ENCODE data around the gene GRPEL2.
"Not testable (repeated sequence)": the region's sequence is repeated elsewhere in the genome, so short reads cannot be mapped to it uniquely, and the experiment has no call there.

The GRPEL2 gene

DNA sequence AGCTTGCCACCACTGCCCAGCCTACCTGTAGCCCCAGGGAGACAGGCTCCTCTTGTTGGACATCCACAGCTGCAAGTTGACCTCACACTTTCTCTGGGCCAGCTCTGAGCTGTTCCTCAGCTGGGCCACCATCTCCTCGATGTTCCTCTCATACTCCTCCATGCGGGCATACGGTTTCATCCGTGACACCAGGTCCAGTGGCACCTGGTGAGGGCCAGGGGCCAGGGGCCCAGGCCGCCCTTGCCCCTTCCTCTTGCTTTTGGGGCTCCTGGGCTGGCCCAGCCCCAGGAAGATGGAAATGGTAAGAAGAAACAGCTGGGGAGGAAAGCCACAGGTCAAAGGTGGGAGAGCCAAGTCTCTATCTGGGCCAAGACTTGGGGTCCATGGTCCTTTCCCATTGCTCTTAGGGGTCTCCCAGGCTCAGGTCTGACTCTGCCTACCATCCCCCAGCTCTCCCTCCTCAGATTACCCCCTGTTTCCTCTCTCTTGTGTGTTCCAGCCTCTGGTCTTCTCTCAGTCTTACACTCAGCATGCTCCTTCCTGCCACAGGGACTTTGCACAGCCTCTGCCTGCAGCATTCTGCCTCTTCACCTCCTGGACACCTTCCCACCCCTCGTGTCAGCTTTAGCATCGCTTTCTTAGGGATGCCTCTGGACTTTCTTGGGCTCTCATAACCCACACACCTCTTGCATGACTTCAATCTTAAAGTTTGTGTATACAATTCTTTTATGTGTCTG, 31.6 kb downstream of the GRPEL2 start:
- DNase-seq, result no peak

DNA sequence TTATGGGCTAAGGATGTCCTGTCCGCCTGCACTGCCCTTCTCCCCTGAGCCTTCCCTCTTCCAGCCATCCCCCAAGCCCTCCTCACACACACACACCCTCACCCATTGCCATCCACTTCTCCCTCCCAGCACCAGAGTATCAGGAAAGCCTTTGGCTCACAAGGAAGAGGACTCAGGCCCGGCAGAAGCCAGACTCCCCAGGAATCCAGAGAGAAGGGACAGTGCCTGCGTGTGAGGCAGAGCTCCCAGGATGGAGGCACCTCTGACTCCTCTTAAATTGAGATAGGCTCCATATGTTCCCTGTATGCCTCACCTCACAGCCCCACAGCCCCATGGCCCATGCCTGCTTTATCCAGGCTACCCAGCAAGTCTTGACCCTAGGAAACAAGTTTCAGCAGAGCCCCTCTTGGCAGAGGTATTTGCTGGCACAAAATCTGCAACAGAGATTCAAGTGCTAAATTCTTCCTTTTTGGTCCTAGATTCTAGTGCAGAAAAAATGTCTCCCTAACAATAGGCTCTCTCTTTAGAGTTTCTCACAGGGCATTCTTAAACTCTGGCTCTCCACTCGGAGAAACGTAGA, 33.0 kb downstream of the GRPEL2 start:
- DNase-seq, result no peak

DNA sequence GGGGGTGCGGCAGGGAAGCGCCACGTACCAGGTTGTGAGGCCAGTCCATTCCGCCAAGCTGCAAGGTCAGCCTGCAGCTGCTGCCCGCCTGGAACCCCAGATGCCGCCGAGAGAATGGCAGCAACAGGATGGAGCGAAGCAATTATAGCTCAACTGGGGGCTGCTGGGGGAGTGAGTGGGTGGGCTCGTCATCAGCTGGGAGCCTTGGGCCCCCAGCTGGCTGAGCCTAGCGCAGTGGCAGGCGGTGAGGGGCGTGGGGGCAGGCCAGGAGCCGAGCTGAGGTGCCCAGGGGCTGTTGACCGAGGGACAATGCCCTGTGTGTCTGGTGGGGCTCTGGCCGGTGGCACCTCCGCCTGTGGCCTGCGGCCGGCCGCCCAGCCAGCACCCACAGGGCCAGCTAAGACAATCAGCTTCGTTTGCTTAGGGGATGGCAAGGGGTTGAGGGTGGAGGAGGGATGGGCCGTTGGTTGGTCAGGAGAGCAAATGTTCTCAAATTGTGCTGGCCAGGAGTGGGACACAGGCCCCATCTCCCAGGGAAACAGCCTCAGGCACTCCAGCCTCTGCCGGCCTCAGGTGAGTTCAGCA, 34.0 kb downstream of the GRPEL2 start, which contains the start of gene IL17B:
TSS of gene IL17B (minus strand) at position 116 of the 585 bp plus-strand sequence. CDS start at position 49, 67 bp downstream.
- no peak for DNase-seq

DNA sequence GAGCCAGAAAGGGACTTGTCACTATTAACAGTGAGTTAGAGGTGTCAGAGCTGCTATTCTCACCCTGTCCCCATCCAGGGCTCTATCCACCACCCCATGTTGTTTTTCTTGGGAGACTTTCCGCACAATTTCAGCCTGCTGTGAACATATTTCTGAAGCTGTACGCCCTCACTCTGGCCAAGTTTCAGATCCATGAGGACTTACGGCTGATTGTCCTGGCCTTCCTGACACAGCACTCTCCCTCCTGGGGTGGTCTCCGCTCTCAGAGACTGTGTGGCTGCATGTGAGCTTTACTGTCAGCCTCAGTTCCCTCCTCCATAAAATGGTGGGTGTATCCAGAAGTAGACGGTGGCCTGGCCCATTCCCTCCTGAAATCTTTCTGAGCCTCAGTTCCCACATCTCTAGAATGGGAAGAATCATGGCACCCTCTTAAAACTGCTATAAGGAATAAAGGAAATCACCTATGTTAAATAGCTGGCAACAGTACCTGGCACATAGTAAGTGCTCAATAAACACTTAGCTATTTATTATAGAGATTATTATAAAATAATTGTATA, 34.6 kb downstream of the GRPEL2 start:
- no peak for DNase-seq

DNA sequence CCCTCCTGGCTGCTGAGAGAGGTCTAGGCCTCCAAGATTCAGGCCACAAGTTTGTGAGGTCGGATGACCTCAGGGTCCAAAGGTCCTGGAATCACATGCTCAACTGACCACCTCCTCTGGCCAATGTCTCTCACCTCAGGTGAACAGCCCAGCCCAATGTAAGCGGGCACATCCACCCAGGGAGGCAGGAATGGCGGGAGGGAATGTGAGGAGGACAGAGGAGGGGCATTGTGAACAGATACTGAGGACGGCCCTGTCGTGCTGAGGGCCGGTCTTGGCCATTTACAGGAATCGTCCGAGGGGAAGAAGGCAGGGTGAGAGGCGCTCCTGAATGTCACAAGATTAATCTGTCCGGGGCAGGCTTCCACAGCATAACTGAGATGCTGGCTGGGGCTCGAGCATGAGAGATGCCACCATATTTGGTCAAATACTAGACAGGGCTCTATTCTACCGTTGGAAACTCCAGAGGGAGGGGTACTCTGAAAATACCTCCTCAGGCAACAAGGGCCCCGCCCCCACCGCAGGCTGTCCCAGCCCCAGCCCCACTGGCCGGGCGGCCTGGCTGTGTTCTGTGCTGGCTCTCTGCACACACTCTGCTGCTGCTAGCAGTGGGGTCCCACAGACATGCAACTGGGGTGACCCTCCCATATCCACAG, 35.3 kb downstream of the GRPEL2 start:
- DNase-seq, result no peak

DNA sequence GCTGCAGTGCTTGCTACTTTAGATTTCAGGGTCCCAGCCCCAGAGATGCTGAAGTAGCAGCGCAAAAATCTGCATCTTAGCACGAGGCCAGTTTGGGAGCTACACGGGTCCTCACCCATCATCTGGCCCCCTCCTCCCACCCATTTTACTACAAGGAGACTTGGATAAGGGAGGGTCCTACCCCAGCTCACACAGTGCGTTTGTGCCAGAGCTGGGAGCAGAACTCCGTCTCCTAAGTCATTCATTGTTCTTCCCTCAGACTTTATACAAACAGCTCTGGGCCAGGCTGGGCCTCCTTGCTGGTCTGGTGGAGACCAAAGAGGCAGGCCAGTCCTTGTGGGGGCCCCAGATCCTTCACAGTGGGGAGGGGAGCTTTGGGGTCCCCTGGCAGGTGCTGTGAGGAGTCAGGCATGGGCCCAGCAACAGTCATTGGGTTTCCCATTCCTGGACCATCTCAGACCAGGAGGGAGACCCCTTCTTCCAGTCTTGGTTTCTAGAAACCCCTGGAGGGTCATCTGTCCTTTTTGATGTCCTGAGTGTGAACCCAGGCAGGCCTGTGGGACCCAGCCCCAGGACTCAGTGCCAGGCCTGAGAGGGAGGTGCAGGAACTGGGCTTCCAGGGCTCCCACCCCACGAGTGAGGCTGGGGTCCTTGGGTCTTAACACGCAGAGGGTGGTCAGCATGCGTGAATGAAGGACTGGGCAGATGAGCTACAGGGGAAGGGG, 36.1 kb downstream of the GRPEL2 start:
- DNase-seq, result no peak

DNA sequence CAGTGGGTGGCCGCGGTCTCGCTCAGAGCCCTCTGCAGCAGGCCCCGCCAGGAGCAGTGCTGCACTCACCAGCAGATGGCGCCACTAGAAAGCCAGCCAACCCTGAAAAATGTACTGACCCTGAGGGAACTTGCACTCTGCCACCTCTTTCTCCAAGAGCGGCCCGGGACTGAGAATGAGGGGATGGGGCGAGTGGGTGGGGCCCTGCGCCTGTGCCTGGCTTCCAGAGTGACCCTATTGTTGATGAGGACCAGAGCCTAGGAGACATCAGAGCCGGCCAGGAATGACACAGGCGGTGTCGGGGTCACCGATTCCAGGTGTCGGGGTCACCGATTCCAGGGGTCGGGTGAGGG, 36.7 kb downstream of the GRPEL2 start:
- peak in 7 of 14 donors; percentile 5 to 52 (median 22) for DNase-seq

DNA sequence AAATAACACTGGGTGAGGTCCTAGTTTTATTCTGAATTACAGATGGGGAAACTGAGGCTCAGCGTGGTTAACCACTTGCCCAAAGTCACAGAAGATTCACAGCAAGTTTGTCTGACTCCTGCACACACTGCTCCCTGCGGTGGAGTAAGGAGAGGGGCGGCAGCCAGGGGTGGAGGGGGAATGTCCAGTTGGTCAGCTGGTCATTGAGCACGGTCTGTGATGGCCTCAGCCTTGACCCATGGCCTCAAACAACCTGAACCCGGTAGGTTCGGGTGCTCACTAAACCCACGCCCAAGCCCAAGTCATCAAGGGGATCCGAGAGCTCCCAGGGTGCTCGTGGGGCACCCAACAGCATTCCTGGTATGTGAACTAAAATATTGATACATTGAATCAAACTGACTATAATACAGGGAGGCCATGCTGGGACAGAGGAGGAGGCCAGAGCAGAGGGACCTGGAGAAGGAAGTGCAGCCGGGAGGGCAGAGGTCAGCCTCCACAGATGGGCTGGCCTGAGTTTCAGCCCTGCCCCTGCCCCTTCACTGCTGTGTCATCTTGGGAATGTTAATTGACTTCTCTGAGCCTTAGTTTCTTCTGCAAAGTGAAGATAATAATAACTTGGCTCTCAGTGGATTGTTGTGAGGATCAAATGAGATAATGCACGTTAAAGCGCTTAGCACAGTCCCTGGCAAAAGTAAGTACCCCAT, 37.4 kb downstream of the GRPEL2 start:
- DNase-seq, result no peak

DNA sequence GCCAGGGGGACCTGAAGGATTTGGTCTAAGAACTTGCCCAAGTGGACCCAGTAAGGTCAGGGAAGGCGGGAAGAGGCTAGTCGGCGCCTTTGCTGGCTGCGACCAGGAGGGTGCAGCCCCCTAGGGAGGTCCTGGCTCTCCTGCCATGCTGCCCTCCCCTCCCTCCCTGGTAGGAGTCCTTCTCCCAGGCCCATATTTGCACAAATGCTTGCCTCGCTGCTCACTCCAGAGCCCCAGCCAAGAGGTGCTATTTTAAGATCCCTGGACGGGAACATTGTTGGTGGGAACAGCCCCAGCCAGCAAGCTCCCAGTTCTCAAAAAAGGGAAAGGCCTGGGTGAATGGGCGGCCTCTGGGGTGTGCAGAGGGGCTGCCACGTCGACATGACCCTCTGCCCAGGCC, 38.1 kb downstream of the GRPEL2 start:
- DNase-seq, result no peak

DNA sequence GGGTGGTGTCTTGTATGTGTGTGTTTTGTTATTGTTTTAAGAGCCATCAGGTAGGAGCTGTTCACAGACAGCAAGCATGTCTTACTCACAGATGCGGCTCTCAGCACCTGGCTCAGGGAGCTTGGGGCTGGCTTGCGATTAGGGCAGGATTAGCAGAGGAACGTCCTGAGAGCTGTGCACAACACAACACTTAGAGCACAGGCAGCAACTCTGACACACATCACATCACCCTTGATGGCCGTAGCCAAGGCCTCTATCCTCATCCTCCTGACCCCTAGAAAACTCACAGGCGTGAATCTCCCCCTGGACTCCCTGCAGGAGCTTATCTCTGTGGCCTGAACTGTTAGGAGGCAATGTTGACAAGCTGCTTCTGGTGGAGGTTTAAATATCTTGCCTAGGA, 40.9 kb downstream of the GRPEL2 start:
- no peak for DNase-seq

DNA sequence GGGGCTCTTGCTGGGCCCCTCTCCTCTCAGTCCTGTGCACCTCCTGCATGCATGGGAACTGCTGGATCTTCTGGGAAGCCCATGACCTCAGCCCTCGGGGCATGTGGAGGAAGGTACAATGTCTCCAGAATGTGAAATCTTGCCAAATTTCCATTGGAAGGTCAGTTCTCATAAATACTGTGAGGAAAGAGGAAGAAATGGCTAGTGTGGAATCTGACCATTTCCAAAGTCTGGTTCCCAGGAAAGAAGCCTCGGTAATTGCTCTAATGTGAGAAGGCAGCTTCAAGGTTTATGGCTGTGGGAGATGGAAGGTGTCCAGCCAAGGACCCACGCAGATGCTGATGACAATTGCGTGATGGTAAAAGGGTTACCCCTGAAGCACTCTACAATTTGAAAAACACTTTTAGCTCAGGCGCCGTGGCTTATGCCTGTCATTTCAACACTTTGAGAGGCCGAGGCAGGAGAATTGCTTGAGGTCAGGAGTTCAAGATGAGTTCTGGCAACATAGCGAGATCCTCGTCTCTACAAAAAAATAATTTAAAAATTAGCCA, 41.9 kb downstream of the GRPEL2 start:
- DNase-seq, result no peak

DNA sequence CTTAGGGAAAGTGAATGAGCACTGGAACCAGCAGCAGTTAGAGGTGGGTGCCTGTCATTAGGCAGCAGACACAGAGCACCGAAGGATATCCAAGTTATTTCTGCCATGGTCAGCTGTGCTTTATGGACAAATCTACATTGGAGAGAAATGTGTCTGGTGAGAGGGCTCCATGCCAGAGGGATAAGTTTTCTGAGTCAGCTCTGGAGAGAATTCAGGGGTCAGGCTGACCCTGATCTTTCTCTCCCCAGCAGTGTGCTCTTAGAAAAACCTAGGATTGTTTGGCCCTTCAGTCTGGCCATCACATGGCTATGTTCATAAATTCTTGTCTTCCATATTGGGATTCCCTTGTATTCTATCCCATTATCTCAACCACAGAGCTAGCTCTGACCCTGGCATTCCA, 42.7 kb downstream of the GRPEL2 start:
- no peak for DNase-seq

DNA sequence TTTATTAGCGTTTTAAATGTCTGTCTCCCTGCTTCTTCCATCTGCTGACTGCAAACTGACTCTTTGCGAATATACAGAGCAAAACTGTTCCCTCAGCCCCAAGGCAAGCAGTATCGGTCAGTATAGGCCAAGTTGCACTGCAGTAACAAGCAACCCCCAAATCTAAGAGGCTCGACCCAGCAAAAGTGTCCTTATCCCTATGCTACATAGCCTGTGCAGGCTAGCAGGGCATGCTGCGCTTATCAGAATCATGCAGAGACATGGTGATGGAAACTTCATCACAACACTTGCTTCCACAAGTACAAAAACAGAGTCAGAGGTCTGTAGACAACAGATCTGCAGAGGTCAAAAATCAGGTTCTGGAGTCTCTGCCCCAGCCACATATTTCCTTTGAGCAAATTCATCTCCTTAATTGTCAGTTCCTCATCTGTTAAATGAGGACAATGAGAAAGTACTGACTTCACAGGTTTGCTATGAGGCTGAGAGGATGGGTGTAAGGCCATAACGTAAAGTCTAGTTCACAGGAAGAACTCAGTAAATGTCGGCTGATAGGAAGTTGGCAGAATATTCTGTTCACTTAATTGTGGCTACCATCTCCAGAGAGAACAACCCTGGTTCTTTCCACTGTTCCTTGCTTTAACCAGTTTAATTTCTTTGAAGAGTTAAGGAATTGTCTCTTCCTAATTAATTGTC, 43.3 kb downstream of the GRPEL2 start:
- DNase-seq, result no peak

DNA sequence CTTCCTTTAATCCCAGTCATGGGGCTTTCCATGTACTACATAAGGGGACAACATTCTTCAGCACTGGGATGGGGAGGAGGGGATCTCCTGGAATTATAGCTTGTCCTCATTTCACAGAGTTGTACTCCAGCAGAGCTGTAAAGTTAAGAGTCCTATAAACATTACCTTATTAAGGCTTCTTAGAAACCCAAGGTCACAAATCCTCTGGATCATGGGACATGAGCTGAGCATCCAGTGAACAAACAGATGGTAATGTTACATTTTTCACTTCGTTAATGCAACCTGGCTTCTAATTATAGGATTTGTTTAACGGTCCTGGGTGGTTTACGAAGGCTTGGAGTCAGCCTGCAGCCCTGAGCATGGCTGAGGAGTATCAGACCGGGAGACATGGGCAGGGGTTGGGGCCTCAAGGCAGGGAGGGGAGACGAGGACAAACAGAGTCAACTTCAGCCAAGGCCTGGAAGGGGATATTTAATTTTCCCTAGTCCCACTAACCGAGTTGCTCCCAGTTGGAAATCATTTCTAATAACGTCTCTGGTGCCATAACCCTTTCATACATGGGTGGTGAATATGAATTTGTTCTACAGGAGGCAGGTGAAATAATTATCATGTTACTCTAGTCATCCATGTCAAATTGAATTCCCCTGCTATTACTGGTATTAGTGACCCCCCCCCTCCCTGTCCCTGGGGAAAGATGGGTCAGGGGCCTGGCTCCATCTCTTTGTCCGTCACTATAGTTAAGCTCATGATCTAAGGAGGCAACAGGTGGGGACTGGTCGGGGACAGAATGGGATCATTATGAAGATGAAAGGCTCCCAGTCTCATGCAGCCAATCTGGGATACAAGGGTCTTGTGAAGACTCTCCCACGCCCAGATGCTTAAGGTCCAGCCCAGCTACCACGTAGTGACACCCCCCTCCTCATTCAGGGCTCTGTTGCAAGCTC, 44.5 kb downstream of the GRPEL2 start:
- no peak for DNase-seq

DNA sequence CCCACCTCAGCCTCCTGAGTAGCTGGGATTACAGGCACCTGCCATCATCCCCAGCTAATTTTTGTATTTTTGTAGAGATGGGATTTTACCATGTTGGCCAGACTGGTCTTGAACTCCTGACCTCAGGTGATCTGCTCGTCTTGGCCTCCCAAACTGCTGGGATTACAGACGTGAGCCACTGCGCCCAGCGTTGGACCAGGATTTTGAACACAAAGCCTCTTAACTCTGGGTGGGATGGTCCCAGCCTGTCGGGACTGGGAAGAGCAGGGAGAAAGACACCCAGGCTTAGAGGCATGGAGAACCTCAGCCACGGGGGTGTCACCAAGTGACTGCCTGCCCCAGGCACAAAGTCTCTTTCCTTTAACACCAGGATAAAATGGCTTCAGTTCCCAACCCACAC, 45.8 kb downstream of the GRPEL2 start:
- not testable (repeated sequence) for DNase-seq

DNA sequence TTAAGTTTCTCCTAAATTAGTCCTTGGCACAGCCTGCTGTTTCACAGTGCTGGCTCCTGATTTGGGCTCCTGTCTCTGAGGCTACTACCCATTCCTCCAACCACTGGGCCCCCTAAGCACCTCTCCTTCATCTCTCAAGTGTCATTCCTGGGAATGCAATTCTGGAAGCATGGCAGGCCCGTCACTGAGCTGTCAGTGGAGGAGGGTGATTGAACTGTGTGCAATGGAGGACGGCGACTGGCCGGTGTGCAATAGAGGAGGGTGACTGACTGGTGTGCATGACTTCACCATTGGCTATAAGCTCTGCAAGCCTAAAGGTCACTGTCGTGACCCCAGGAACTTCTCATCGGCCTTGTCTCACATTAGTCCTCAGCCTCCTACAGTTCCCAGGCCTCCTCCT, 46.2 kb downstream of the GRPEL2 start:
- DNase-seq, result no peak

DNA sequence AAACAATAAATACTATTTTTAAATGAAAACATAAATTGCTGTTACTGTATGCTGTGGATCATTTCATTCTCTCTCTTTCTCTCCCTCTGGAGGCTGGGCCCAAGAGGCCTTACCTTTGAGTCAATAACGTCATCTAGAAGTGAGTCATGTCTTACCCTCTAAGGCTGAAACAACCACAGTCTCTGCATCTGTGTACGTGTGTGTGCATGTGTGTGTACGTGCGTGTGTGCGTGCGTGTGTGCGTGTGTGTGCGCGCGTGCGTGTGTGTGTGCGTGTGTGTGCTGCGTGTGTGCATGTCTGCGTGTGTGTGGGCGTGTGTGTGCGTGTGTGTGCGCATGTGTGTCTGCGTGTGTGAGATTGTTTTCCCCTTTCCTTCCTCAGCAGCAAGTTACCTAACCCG, 47.4 kb downstream of the GRPEL2 start:
- DNase-seq, result no peak

DNA sequence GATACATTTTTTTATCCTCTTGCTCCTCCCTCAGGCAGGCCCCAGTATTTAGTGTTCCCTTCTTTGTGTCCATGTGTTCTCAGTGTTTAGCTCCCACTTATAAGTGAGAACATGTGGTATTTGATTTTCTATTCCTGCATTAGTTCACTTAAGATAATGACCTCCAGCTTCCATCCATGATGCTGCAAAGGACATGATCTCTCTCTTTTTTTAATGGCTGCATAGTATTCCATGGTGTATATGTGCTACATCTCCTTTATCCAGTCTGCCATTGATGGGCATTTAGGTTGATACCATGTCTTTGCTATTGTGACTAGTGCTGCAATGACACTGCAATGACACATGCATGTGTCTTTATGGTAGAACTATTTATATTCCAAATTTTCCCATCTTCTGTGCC, 49.7 kb downstream of the GRPEL2 start:
- DNase-seq, result not testable (repeated sequence)

DNA sequence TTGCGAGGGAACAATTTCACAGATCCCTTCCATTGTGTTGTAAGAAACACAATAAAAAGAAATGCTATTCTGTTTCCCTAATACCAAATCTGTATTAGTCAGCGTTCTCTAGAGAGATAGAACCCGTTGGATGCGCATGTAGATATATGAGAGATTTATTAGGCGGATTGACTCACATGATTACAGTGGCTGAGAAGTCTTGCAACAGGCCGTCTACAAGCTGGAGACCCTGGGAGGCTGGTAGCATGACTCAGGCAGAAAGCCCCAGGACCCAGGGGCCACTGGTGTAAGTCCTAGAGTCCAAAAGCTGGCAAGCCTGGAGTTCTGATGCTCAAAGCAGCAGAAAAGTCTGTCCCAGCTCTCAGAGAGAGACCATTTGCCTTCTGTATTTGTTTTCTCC, 52.2 kb downstream of the GRPEL2 start:
- DNase-seq, result no peak
